Measurements from ENCODE around the gene ZNF205.
A peak's percentile ranks its signal among the peaks of the same experiment; 100 is the strongest.
"Not testable (repeated sequence)": the region's sequence is repeated elsewhere in the genome, so short reads cannot be mapped to it uniquely, and the experiment has no call there.

Gene ZNF205

DNA sequence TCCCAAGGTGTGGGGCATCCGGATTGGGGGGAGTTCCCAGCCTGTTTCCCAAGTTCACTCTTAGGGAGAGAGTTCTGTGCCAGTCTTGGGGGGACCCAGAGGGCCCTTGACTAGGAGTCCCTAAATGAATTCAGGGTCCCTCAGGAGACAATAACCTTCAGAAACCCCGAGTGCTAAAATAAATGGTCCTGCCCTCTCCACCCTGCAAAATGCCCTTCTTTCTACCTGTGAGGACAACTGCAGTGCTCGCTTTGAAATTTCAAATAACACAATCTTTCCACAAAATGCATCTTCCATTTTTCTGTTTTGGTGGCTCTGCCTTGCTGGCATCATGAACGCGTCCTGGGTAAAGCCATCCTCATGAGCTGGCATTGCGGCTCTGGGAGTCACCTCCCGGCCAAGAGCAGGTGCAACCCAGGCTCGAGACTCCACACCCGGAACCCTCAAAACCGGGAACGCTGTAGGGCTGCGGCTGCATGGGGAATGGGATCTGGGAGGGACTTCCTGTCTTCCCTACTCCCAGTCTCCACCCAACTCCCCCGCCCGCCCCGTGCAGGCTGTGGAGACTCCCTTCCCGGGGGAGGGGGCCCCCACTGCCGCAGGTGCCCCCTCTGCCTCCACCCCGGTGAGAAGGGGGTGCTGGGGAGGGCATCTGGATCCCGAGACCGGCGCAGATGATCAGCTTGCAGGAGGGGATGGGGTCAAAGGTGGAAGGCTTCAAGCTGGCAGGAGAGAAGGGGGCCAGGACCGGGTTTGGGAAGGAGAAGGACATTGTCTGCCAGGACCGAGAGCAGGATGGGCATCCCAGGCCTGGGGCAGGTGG is at the start of gene ZNF205:
ZNF205 (plus strand) TSS at position 529 of the 823 bp plus-strand sequence. CDS start 845 bp downstream, outside the sequence.
- DNase-seq, result peak in 57 of 58 donors; percentile 6 to 87 (median 65)

DNA sequence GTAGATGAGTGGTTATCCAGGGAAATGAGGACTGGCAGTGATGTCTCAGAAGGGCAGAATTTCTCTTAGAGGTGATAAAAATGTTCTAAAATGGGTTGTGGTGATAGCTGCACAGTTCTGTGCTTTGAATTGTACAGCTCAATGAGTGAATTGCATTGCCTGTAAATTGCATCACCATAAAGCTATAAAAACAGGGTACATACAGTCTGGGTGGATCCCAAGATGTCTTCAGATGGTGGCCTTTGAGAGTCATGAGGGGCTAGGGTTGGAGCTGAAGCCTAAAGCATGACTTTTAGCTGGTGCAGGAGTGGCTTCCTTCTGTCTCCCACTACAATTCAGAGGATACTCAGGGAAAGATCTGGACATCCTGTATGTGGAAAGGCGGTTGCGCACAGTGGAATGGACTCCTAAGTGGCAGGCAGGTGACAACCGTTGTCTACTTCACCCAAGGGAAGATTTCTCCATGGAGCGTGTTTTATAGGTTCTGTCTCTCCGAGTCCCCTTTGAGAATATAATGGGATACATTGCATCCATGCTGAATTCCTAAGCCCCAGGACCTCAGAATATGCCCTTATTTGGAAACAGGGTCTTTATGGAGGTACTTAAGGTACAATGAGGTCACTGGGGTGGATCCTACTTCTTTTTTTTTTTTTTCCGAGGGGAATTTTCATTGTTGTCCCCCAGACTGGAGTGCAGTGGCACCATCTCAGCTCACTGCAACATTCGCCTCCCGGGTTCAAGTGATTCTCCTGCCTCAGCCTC is 48.6 kb upstream of the ZNF205 start:
- DNase-seq, result no peak

DNA sequence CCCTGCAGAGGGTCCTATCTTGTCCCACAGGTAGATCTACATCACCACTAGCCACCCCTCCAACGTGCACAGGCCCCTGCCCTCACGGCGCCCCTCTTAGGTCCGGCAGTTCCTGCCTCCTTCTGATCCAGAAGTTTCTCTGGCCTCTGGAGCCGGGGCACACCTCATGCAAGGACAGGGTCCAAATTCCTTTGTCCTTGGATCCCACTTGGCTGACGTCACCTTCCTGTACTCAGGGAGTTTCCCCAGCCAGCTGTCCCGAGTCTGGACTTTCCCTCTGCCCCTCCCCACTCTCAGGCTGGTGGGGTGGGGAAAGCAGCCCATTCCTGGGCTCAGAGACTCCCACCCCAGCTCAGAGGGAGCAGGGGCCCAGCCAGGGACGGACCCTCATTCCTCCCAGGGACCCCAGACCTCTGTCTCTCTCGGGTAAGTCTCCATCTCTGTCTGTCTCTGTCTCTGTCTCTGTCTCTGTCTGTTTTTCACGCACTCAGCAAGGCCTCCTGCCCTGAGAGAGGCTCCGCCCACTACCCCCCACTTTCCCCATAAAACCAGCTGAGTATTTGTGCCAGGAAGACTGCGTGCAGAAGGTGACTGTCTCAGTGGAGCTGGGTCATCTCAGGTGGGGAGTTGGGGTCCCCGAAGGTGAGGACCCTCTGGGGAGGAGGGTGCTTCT is 47.2 kb upstream of the ZNF205 start, which contains the start of gene IL32:
IL32 (plus strand) TSS at position 572 of the 673 bp plus-strand sequence. CDS start 172 bp downstream, outside the sequence.
- no peak for DNase-seq

GRCh38 chr16:3065742-3066439 is 46.5 kb upstream of the ZNF205 start:
- DNase-seq, result no peak

- no peak for DNase-seq
Measured at GRCh38 chr16:3066440-3066748, 46.0 kb upstream of the ZNF205 start.

DNA sequence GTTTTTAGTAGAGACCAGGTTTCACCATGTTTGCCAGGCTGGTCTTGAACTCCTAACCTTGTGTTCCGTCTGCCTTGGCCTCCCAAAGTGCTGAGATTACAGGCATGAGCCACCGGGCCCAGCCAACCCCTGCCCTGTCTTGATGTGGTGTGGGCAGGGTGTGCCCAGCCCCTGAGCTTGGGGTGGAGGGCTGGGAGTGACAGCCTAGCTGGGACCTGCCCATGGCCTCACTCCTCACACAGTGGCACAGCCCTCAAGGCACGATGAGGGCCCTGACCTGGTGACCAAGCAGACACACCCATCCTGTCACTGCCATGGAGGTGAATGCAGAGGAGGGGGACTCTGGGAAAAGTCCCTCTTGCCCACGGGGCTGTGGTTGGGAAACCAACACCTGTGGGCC is 43.9 kb upstream of the ZNF205 start:
- no peak for DNase-seq

- DNase-seq, result not testable (repeated sequence)
Measured at GRCh38 chr16:3069146-3069545, 43.2 kb upstream of the ZNF205 start.

GRCh38 chr16:3070608-3071111 is 41.7 kb upstream of the ZNF205 start:
- no peak for DNase-seq

DNA sequence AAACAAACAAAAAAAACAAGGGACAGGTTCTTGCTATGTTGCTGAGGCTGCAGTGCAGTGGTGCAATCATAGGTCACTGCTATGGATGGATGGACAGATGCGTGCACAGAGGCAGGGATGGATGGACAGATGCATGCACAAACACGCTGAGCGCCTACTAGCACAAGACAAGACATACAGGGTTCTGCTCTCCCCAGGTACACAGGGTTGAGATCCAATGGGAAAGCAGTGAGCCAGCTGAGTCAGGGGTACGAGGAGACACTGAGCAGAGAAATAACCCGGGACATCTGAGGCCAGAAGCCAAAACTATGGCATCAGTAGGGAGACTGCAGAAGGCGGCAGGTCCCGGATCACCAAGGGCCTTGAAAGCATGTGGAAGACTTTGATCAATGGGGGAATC is 40.7 kb upstream of the ZNF205 start:
- no peak for DNase-seq

GRCh38 chr16:3072148-3072547 is 40.2 kb upstream of the ZNF205 start:
- DNase-seq, result not testable (repeated sequence)

DNA sequence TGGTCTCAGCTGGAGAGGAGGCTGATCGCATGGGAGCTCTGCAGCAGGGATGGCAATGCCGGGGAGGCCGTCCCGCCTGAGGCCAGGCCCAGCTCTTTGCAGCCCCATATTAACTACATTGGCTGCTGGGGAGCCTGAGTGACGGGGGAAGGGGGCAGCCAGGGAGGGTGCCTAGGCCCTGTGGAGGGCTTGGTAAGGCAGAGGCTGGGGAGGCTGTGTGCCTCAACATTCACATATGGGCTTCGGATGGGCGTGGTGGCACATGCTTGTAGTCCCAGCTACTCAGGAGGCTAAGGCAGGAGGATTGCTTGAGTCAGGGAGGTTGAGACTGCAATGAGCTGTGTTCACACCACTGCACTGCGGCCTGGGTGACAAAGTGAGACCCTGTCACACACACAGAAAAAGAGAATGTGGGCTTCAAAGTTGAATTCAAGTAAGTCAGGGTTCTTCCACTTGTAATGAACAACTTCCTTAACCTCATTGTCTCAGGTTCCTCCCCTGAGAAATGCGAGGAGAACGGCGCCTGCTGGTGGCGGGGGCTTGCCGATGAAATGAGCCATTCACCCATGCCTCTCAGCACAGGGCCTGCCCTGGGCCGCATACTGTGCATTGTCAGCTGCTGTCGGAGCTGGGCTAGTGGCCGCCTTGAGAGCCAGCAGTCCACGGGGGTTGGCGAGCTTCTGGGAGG is 39.7 kb upstream of the ZNF205 start:
- not testable (repeated sequence) for DNase-seq

DNA sequence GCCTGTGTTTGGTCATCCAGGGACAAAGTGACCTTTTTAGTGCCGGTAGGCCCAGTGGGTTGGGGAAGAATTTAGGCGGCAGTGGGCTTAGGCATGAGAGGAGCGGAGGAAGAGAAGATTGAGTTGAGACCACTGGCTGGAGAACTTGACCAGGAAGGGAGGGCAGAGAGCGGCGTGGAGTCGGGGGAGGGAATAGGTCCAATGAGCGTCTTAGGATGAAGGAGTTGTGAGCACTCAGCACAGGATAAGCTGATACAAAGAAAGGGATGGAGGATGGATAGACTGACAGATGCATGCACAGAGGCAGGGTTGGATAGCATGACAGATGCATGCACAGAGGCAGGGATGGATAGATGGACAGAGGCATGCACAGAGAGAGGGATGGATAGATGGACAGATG is 38.9 kb upstream of the ZNF205 start:
- DNase-seq, result no peak

DNA sequence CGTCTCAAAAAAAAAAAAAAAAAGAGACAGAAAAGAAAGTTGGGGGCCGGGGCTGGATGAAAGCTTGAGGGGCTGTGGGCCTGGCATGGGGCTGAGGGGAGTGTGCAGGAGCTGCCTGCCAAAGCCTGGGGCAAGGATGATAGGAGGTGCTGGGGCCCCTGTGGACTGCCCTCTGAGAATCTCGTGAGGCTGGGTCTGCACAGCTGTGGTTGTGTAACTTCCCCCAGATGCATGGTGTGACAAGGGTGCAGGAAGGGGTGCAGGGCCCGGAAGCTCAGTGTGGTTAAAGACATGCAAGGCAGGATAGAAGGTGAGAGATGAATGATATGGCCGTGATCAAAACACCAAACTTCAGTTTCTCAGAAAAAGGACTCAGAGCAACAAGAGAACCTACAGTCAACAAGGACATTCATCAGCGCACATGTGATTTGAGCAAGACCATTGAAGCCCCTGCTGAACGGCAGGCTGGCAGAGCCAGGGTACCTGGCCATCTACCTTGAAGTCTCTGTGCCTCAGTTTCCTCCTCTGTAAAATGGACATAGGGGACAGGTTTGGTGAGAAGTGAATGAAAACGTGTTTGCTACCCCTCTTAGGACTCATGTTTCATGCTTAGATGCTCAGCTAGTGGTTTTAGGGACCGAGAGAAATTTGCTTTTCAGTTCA is 37.4 kb upstream of the ZNF205 start:
- DNase-seq, result no peak

DNA sequence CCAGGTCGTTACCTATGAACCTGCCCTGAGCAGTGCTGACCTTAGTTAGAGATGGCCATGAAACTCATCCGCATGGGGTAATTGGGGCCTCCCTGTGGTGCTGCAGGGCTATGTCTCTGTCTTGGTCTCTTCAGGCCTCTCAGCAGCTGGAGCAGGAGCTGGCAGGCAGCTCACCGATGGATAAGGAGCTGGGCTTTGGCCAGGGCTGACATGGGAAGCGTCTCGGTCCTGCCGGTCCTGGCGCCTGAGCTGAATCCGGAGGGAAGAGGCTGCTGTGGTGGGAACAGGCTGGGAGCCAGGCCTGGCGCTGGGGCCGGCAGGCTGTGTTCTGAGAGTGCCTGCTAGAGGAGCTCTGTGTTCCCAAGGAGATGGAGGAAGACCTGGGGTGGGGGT is 36.9 kb upstream of the ZNF205 start:
- DNase-seq, result peak in 2 of 58 donors; percentile 10 to 31

DNA sequence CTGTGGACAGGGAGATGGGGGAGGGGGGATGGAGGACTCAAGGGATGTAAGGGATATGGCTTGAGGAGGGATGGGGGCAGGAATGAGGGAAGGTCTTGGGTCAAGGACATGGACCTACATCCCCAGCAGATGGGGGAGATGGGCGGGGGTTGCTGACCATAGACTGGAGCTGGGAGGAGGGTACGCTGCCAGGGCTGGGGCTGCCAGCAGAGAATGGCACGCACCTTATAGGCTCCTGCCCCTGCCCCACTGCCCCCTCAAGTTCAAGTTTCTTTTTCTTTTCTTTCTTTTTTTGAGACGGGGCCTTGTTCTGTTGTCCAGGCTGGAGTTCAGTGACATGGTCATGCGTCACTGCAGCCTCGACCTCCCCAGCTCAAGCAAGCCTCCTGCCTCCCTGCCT is 36.4 kb upstream of the ZNF205 start:
- not testable (repeated sequence) for DNase-seq

GRCh38 chr16:3076577-3076976 is 35.8 kb upstream of the ZNF205 start:
- no peak for DNase-seq

GRCh38 chr16:3080024-3080423 is 32.4 kb upstream of the ZNF205 start:
- DNase-seq, result no peak

DNA sequence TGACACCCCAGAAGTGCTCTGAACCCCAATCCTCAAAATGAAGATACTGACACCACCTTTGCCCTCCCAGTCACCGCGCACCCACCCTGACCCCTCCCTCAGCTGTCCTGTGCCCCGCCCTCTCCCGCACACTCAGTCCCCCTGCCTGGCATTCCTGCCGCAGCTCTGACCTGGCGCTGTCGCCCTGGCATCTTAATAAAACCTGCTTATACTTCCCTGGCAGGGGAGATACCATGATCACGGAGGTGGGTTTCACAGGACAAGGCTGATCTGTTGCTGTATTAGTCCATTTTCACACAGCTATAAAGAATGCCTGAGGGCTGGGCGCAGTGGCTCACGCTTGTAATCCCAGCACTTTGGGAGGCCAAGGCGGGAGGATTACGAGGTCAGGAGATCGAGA is 30.4 kb upstream of the ZNF205 start:
- DNase-seq, result not testable (repeated sequence)

DNA sequence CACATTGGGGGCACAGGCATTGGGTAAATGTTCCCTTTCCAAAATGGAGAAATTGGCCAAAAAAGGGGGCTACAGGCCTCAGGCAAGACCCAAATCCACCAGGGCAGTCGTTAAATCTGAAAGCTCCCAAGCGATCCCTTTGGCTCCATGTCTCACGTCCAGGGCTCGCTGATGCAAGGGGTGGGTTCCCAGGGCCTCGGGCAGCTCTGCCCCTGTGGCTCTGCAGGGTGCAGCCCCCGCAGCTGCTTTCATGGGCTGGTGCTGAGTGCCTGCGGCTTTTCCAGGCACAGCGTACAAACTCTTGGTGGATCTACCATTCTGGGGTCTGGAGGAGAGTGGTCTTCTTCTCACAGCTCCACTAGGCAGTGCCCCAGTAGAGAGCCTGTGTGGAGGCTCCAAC is 29.0 kb upstream of the ZNF205 start:
- not testable (repeated sequence) for DNase-seq

DNA sequence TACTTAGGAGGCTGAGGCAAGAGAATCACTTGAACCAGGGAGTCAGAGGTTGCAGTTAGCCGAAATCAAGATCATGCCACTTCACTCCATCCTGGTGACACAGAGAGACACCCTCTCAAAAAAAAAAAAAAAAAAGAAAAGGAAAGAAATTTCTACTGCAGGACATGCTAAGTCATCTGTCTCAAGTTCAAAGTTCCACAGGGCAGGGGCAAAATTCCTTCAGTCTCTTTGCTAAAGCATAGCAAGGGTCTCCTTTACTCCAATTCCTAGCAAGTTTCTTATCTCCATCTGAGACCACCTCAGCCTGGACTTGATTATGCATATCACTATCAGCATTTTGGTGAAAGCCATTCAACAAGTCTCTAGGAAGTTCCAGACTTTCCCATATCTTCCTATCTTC is 27.9 kb upstream of the ZNF205 start:
- DNase-seq, result no peak
